Measurements from ENCODE around the gene TEP1.

TEP1 gene

GRCh38 chr14:20418501-20418909, 5.2 kb upstream of the TEP1 start:
- TF ChIP-seq, protein P1, sequence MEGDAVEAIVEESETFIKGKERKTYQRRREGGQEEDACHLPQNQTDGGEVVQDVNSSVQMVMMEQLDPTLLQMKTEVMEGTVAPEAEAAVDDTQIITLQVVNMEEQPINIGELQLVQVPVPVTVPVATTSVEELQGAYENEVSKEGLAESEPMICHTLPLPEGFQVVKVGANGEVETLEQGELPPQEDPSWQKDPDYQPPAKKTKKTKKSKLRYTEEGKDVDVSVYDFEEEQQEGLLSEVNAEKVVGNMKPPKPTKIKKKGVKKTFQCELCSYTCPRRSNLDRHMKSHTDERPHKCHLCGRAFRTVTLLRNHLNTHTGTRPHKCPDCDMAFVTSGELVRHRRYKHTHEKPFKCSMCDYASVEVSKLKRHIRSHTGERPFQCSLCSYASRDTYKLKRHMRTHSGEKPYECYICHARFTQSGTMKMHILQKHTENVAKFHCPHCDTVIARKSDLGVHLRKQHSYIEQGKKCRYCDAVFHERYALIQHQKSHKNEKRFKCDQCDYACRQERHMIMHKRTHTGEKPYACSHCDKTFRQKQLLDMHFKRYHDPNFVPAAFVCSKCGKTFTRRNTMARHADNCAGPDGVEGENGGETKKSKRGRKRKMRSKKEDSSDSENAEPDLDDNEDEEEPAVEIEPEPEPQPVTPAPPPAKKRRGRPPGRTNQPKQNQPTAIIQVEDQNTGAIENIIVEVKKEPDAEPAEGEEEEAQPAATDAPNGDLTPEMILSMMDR (IDR thresholded peaks at IDR 0.05; ENCODE audit: low read length, missing control alignments): no peak
- H3K4me3 ChIP-seq (replicated peaks; ENCODE audit: low read depth, low read length): no peak overlapping the region
- DNase-seq (ENCODE audit: low read depth): no peak

DNA sequence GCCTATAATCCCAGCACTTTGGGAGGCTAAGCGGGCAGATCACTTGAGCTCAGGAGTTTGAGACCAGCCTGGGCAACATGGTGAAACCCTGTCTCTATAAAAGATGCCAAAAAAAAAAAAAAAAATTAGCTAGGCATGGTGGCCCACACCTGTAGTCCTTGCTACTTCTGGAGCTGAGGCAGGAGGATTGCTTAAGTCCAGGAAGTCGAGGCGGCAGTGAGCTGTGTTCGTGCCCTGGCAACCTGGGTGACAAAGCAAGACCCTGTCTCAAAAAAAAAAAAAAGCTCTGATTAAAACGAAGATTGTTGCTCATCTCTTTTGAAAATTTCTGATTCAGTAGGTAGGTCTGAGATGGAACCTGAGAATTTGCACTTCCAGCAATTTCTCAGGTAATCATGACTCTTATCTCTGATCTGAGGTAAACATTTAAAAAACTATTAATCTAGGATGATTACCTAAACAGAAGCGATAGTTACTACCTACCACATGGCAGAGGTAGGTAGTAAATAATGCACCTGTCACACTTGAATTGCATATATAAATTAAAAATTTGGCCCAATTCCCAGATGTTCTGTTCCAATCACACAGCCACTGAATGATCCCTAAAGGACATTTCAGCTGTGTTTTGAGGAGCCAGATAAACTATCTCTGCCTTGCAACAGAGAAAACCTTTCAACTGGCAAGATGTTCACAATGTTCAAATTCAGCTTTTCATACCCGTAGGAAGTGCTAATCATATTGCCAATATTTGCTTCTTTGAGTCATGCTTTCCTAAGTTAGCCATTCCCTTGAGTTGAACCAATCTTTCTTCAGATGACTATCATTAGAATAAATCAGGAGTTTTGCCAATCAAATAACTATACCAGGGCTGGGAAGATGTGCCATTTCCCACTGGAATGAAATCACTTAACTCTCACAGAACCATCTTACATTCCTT, 4.2 kb upstream of the TEP1 start:
- no peak overlapping the region for H3K4me3 ChIP-seq (replicated peaks; ENCODE audit: low read depth, low read length)
- TF ChIP-seq, protein P1 (IDR thresholded peaks at IDR 0.05; ENCODE audit: low read length, missing control alignments): no peak
- no peak for DNase-seq (ENCODE audit: low read depth)

DNA sequence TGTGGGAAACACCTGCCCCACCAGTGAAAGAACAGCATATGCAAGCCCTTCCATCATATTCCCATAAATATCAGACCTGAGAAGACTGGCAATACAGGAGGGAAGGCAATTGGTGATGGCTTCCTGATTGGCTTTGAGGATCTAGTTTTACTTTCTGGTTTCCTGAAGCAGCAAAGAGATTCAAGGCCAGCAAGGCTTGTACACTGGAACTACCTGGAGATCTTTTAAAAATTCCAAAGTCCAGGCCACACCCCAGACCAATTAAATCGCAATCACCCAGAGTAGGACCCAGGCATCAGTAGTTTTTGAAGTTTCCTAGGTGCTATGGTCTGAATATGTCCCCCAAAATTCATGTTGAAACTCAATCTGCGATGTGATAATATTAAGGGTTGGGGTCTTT, 2.9 kb upstream of the TEP1 start:
- no peak for DNase-seq (ENCODE audit: low read depth)
- TF ChIP-seq, protein P1 (IDR thresholded peaks at IDR 0.05; ENCODE audit: low read length, missing control alignments): no peak
- no peak overlapping the region for H3K4me3 ChIP-seq (replicated peaks; ENCODE audit: low read depth, low read length)

DNA sequence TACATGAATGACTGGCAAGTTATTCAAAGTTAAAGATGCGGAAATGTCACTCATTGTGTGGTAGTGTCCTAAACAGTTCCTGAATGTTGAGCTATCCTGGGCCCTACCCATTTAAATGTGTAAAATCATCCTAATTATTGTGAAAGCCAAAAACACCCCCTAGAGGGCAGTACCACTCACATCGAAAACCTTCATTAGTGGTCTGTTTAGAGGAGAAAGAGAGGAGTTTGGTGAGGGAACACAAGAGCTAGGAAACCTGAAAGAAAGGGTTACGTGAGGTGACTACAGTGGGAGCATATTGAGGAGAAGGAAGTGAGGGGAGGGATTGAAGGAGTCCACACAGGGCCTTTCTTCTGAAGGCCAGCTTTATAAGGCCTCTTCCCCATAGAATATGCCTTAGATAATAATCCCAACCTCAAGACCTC, 2.5 kb upstream of the TEP1 start:
- H3K4me3 ChIP-seq (replicated peaks; ENCODE audit: low read depth, low read length): no peak overlapping the region
- peak; percentile 75 for DNase-seq (ENCODE audit: low read depth)
- TF ChIP-seq, protein P1 (IDR thresholded peaks at IDR 0.05; ENCODE audit: low read length, missing control alignments): peak; percentile 72

DNA sequence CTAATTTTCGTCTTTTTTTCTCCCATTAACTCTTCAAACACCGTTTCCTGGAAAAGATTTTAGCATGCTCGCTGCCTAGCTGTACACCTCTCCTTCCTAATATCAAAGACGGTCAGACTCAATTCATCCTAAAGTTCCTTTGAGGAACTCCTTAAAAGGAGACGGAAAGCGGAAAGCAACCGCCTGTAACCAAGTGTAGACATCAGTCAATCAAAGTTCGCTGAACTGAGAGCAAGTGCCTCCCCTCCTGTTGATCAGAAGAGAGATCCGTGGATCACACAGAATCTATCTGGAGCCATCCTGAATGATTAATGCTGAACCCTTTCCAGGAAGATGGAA, 412 bp upstream of the TEP1 start:
- DNase-seq (ENCODE audit: low read depth): no peak
- TF ChIP-seq, protein P1 (IDR thresholded peaks at IDR 0.05; ENCODE audit: low read length, missing control alignments): no peak
- peak overlapping the region; percentile 93 for H3K4me3 ChIP-seq (replicated peaks; ENCODE audit: low read depth, low read length)

DNA sequence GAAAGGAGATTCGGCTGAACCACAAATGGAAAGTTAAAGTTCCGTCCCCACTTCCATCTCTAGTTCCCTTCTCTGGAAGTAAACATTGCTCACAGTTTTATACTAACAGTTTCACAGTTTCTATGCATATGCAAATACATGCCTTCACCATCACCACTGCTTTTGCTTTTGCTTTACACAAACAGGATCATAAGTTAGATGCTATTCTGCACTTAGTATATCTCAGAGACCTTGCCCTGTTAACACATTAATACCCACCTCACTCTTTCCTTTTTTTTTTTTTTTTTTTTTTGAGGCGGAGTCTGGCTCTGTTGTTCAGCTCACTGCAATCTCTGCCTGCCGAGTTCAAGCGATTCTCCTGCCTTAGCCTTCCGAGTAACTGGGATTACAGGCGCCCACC, 890 bp downstream of the TEP1 start:
- TF ChIP-seq, protein P1 (IDR thresholded peaks at IDR 0.05; ENCODE audit: low read length, missing control alignments): no peak
- peak; percentile 15 for DNase-seq (ENCODE audit: low read depth)
- H3K4me3 ChIP-seq (replicated peaks; ENCODE audit: low read depth, low read length): peak overlapping the region; percentile 93

DNA sequence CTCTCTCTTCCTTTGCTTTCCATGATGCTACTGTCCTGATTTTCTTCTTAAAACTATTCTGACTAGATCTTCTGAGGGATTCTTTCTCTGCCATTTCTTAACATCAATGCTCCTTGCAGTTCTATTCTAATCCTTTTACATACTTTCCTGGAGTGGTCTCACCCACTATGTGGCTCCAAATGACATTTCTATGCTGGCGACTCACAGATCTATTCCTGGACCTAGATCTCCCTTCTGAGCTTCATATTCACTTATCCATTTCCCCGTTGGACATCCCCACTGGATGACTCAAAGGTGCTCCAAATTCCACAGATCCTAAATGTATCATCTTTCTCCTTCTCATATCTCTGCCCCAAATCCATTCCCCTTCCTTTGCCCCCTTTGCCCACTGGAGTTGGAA, 4.1 kb downstream of the TEP1 start:
- H3K4me3 ChIP-seq (replicated peaks; ENCODE audit: low read depth, low read length): no peak overlapping the region
- TF ChIP-seq, protein P1 (IDR thresholded peaks at IDR 0.05; ENCODE audit: low read length, missing control alignments): no peak
- DNase-seq (ENCODE audit: low read depth): no peak

All from fibroblast of pulmonary artery (primary cell).